ENCODE data around the gene FTL.
A peak's percentile ranks its signal among the peaks of the same experiment; 100 is the strongest.

The FTL gene

DNA sequence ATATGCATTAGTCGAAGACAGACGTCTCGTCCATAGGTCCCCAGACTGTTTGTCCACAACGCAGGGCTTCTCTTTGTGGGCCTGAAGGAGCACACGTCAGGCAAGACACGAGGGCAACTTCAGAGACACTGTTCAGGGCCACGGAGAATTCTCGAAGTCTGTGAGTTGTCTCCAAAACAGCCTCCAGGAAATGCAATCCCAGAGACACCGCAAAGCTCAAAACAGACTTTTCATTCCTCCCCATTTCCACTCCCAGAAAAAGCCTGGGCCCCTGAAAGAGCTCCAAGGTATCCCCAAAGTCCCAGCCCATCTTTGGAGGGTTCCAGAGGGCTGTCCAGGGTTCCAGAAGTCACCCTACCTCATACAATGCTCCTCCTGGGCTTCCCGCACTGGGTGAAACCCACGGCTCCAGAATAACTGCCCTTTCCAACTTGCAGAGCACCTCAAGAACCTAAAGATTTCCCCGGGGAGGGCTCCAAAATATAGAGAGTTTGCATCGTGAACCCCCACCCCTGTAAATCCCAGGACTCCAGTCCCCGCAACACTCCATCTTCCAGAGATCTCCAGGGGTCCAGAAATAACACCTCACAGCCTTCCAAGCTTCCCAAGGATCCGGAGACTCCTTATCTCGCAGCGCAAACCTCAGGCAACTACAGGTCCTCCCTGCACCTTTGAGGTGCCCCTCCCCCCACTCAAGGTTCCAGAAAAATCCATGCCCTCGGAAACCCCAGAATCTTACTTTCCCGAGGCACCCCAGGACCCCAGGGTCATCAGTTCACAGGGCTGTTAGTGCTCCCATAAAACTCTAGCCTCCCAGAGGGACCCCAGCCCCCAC is 687 bp upstream of the FTL start:
- no peaks in the 10 kb centered on the region for H3K27me3 ChIP-seq (ENCODE audit: insufficient read depth, low read length)
- peak overlapping the region; percentile 15 for H3K4me3 ChIP-seq (ENCODE audit: low read length)
- peaks cover 15% of the 10 kb centered on the region for H3K36me3 ChIP-seq (ENCODE audit: insufficient read depth, low read length)
- H2AFZ ChIP-seq (ENCODE audit: low read depth, low read length), result no peak overlapping the region
- peaks cover 3% of the 10 kb centered on the region for H3K9me3 ChIP-seq (ENCODE audit: low read length)
- peaks cover 24% of the 10 kb centered on the region for H3K4me1 ChIP-seq (ENCODE audit: insufficient read depth, low read length)

GRCh38 chr19:48965806-48966540 is 864 bp downstream of the FTL start:
- Histone ChIP-seq H2AFZ (ENCODE audit: low read depth, low read length) (no peak overlapping the region), H3K4me1 (ENCODE audit: insufficient read depth, low read length) (peaks cover 24% of the 10 kb centered on the region), H3K27me3 (ENCODE audit: insufficient read depth, low read length) (no peaks in the 10 kb centered on the region), H3K36me3 (ENCODE audit: insufficient read depth, low read length) (peaks cover 26% of the 10 kb centered on the region), H3K4me3 (ENCODE audit: low read length) (peak overlapping the region; percentile 78), H3K9me3 (ENCODE audit: low read length) (peaks cover 3% of the 10 kb centered on the region)

- Histone ChIP-seq H3K4me1 (ENCODE audit: insufficient read depth, low read length) (peaks cover 24% of the 10 kb centered on the region), H3K36me3 (ENCODE audit: insufficient read depth, low read length) (peaks cover 26% of the 10 kb centered on the region)
These were observed 1.6 kb downstream of the FTL start for GRCh38 chr19:48966541-48967345.

DNA sequence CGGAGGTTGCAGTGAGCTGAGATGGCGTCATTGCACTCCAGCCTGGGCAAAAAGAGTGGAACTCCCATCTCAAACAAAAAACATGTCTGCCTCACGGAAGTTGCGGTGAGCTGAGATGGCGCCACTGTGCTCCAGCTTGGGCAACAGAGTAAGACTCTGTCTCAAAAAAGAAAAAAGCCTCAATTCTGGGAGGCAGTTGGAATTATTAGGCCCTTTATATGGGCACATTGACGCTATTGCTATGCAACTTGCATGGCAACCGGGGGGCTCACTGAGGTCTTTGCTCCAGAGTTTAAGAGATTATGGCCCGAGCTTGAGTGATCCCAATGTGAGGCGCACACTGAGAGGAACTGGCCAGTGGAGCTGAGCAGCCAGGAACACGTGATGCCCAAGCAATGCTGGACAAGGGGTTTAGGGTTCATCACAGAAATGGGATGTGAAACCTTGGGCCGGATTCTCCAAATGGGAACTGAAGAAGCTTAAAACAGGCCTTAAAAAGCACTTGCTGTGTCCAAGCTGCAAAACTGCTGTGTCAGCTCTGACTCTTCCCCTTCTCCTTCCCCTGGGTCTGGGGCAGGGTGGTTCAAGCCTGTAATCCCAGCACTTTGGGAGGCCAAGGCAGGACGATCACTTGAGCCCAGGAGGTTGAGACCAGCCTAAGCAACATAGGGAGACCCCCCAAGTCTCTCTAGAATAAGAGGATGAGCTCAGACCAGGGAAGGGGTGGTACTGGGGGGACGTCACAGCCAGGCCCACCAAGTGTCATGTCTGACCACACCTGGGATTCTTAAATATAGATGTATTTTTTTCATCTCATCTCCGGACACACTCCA is 2.5 kb downstream of the FTL start:
- no peak overlapping the region for H3K4me3 ChIP-seq (ENCODE audit: low read length)
- H3K36me3 ChIP-seq (ENCODE audit: insufficient read depth, low read length), result peaks cover 26% of the 10 kb centered on the region
- H2AFZ ChIP-seq (ENCODE audit: low read depth, low read length), result no peak overlapping the region
- no peaks in the 10 kb centered on the region for H3K27me3 ChIP-seq (ENCODE audit: insufficient read depth, low read length)
- H3K4me1 ChIP-seq (ENCODE audit: insufficient read depth, low read length), result peaks cover 24% of the 10 kb centered on the region
- H3K9me3 ChIP-seq (ENCODE audit: low read length), result peaks cover 3% of the 10 kb centered on the region

More at GRCh38 chr19:48966541-48967345, 1.6 kb downstream of the FTL start:
- peak overlapping the region; percentile 78 for H3K4me3 ChIP-seq (ENCODE audit: low read length)
- H3K9me3 ChIP-seq (ENCODE audit: low read length), result peaks cover 3% of the 10 kb centered on the region
- no peaks in the 10 kb centered on the region for H3K27me3 ChIP-seq (ENCODE audit: insufficient read depth, low read length)
- H2AFZ ChIP-seq (ENCODE audit: low read depth, low read length), result no peak overlapping the region

GRCh38 chr19:48968179-48968661 is 3.1 kb downstream of the FTL start:
- Histone ChIP-seq H3K36me3 (ENCODE audit: insufficient read depth, low read length) (peaks cover 26% of the 10 kb centered on the region), H2AFZ (ENCODE audit: low read depth, low read length) (no peak overlapping the region), H3K27me3 (ENCODE audit: insufficient read depth, low read length) (no peaks in the 10 kb centered on the region), H3K9me3 (ENCODE audit: low read length) (peaks cover 3% of the 10 kb centered on the region), H3K4me1 (ENCODE audit: insufficient read depth, low read length) (peaks cover 22% of the 10 kb centered on the region), H3K4me3 (ENCODE audit: low read length) (no peak overlapping the region)

- Histone ChIP-seq H3K9me3 (ENCODE audit: low read length) (peaks cover 3% of the 10 kb centered on the region), H3K4me3 (ENCODE audit: low read length) (no peak overlapping the region), H3K36me3 (ENCODE audit: insufficient read depth, low read length) (peaks cover 28% of the 10 kb centered on the region), H2AFZ (ENCODE audit: low read depth, low read length) (no peak overlapping the region), H3K27me3 (ENCODE audit: insufficient read depth, low read length) (no peaks in the 10 kb centered on the region), H3K4me1 (ENCODE audit: insufficient read depth, low read length) (peaks cover 16% of the 10 kb centered on the region)
These were observed 3.7 kb downstream of the FTL start for GRCh38 chr19:48968813-48969218.

GRCh38 chr19:48969276-48970138 is 4.4 kb downstream of the FTL start:
- H3K27me3 ChIP-seq (ENCODE audit: insufficient read depth, low read length), result no peaks in the 10 kb centered on the region
- peaks cover 10% of the 10 kb centered on the region for H3K4me1 ChIP-seq (ENCODE audit: insufficient read depth, low read length)
- H3K36me3 ChIP-seq (ENCODE audit: insufficient read depth, low read length), result peaks cover 35% of the 10 kb centered on the region
- no peak overlapping the region for H3K4me3 ChIP-seq (ENCODE audit: low read length)
- no peak overlapping the region for H2AFZ ChIP-seq (ENCODE audit: low read depth, low read length)
- H3K9me3 ChIP-seq (ENCODE audit: low read length), result peaks cover 3% of the 10 kb centered on the region

DNA sequence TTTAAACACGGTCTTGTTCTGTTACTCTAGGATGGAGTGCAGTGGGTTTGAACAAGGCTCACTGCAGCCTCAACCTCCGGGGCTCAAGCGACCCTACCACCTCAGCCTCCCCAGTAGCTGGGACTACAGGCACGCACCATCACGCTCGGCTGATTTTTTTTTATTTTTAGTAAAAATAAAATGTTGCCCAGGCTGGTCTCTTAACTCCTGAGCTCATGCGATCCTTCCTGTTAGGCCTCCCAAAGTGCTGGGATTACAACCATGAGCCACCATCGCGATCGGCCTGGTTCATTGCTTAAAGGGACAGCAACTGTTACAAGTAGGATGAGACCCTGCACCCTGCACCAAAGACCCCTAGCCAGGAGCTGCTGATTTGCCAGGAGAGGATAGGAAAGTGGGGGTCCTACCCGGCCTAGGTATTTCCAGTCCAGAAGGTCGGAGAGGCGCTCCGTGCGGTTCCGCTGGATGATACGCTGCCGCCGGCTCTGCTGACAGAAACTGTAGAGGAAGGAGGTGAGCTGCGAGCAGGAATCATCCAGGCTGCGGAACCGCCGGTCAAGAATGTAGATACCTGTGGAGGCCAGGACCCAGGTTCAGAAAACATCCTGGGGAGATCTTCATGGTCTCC is 5.1 kb downstream of the FTL start:
- Histone ChIP-seq H3K9me3 (ENCODE audit: low read length) (peaks cover 3% of the 10 kb centered on the region), H3K4me3 (ENCODE audit: low read length) (no peak overlapping the region), H3K27me3 (ENCODE audit: insufficient read depth, low read length) (no peaks in the 10 kb centered on the region), H3K36me3 (ENCODE audit: insufficient read depth, low read length) (peaks cover 39% of the 10 kb centered on the region), H2AFZ (ENCODE audit: low read depth, low read length) (no peak overlapping the region), H3K4me1 (ENCODE audit: insufficient read depth, low read length) (peaks cover 7% of the 10 kb centered on the region)

- H2AFZ ChIP-seq (ENCODE audit: low read depth, low read length), result no peak overlapping the region
- peaks cover 39% of the 10 kb centered on the region for H3K36me3 ChIP-seq (ENCODE audit: insufficient read depth, low read length)
- H3K4me3 ChIP-seq (ENCODE audit: low read length), result no peak overlapping the region
- no peaks in the 10 kb centered on the region for H3K27me3 ChIP-seq (ENCODE audit: insufficient read depth, low read length)
- H3K4me1 ChIP-seq (ENCODE audit: insufficient read depth, low read length), result peaks cover 6% of the 10 kb centered on the region
- peaks cover 3% of the 10 kb centered on the region for H3K9me3 ChIP-seq (ENCODE audit: low read length)
These were observed 5.8 kb downstream of the FTL start for GRCh38 chr19:48970923-48971395.

GRCh38 chr19:48975947-48976847 is 11.1 kb downstream of the FTL start:
- Histone ChIP-seq H3K4me3 (ENCODE audit: low read length) (no peak overlapping the region), H3K27me3 (ENCODE audit: insufficient read depth, low read length) (no peaks in the 10 kb centered on the region), H3K36me3 (ENCODE audit: insufficient read depth, low read length) (peaks cover 26% of the 10 kb centered on the region), H2AFZ (ENCODE audit: low read depth, low read length) (no peak overlapping the region), H3K9me3 (ENCODE audit: low read length) (no peaks in the 10 kb centered on the region), H3K4me1 (ENCODE audit: insufficient read depth, low read length) (no peaks in the 10 kb centered on the region)

Measured in neuron (in vitro differentiated cells).